IMR-90 (cell line): ENCODE data around the gene ANTXR1.
A peak's percentile ranks its signal among the peaks of the same experiment; 100 is the strongest.

Experiments used
- BHLHE40 ChIP-seq: fragments of 150-350 bp; IDR thresholded peaks from 2 replicates; pipeline ENCODE4 v1.6.1; 2016; ENCODE audit warnings: mild to moderate bottlenecking, low read depth, low read length
- CEBPB ChIP-seq: IDR thresholded peaks from 2 replicates; pipeline ENCODE4 v1.6.1; 2012; ENCODE audit warnings: low read depth, low read length, improper control_type of control experiment
- CHD1 ChIP-seq: IDR thresholded peaks from 2 replicates; pipeline ENCODE4 v1.6.1; 2012; ENCODE audit warnings: low read depth, low read length, improper control_type of control experiment
- CTCF ChIP-seq: conservative IDR thresholded peaks from 2 replicates; pipeline ENCODE4 v1.5.1; 2012; ENCODE audit warnings: mild to moderate bottlenecking, low read depth, low read length, improper control_type of control experiment
- ELK1 ChIP-seq: fragments of 150-350 bp; IDR thresholded peaks from 2 replicates; pipeline ENCODE4 v1.6.1; 2016; ENCODE audit warnings: low read depth, mild to moderate bottlenecking, low read length, moderate library complexity, borderline replicate concordance
- MAFK ChIP-seq: IDR thresholded peaks from 2 replicates; pipeline ENCODE4 v1.6.1; 2012; ENCODE audit warnings: low read depth, low read length, improper control_type of control experiment
- MAZ ChIP-seq: IDR thresholded peaks from 2 replicates; pipeline ENCODE4 v1.6.1; 2012; ENCODE audit warnings: low read depth, mild to moderate bottlenecking, low read length, improper control_type of control experiment, moderate library complexity, borderline replicate concordance
- MXI1 ChIP-seq: IDR thresholded peaks from 2 replicates; pipeline ENCODE4 v1.6.1; 2012; ENCODE audit warnings: low read depth, mild to moderate bottlenecking, low read length, moderate library complexity, borderline replicate concordance
- NFE2L2 ChIP-seq: fragments of 150-350 bp; IDR thresholded peaks from 2 replicates; pipeline ENCODE4 v1.6.1; 2016; ENCODE audit warnings: low read depth, mild to moderate bottlenecking, low read length
- POLR2A ChIP-seq: IDR thresholded peaks from 2 replicates; pipeline ENCODE4 v1.6.1; 2012; ENCODE audit warnings: mild to moderate bottlenecking, low read depth, low read length
- RAD21 ChIP-seq: IDR thresholded peaks from 2 replicates; pipeline ENCODE4 v1.6.1; 2012; ENCODE audit warnings: low read length, improper control_type of control experiment
- RFX5 ChIP-seq: IDR thresholded peaks from 2 replicates; pipeline ENCODE4 v1.8.0; 2012; ENCODE audit warnings: low read depth, mild to moderate bottlenecking, low read length, moderate library complexity
- USF2 ChIP-seq: fragments of 150-350 bp; IDR thresholded peaks from 2 replicates; pipeline ENCODE4 v1.6.1; 2017; ENCODE audit warnings: mild to moderate bottlenecking, antibody characterized with exemption, low read length, low read depth

GRCh38 chr2:69083235-69083748 is 70.3 kb downstream of the ANTXR1 start:
- TF ChIP-seq CTCF = no peak
- no peak for TF ChIP-seq ELK1
- TF ChIP-seq CHD1 = no peak
- TF ChIP-seq POLR2A = no peak
- no peak for TF ChIP-seq MXI1
- peak; percentile 95 for TF ChIP-seq CEBPB
- no peak for TF ChIP-seq RFX5
- TF ChIP-seq MAFK = no peak
- no peak for TF ChIP-seq RAD21
- TF ChIP-seq USF2 = peak; percentile 57; the same call in 1 of the 2 replicates
- TF ChIP-seq NFE2L2 = peak; percentile 43; the same call in 1 of the 2 replicates
- TF ChIP-seq MAZ = no peak
- no peak for TF ChIP-seq BHLHE40
